ENCODE data around the gene ALX4. TPM values are rescaled to one million over a fixed set of nuclear protein-coding genes. Genes with fewer than 3 reads are reported as not detected.
A peak's percentile ranks its signal among the peaks of the same experiment; 100 is the strongest.

The ALX4 gene
- total and polyA plus RNA-seq, 5 donors = 0.07 TPM; not detected in 4

DNA sequence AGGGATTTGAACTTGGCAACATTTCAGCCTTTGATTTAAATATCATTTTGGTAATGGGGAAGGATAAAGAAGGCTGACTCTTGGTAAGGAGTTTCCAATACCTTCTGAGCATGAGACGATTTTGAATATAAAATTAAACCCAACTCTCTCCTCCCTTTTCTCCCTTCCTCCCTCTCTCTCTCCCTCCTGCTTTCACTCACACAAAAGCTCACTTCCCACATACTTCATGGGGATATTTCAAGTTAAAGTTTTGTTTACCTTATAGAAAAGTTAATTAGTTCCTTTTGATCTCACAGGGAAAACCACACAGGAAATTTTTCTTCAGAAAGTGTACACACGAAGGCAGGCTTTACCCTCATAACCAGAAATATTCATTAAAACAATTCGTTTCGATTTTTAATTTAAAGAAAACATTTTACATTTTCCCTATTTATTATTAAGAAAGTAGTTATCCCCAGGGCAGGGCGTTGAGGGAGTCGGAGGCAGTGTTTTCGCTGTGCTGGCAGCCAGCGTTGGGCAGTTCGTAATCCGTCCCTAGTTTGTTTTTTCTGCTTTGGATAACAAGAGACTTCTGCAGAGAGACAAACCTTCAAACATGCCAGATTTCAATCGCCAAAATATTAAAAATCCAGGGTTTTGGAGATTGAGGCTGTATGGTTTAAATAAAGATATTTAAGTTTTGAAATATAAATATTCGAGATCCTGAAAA is 25.3 kb upstream of the ALX4 start:
- 37% methylated on average over 12 of the region's 12 CpGs for WGBS

DNA sequence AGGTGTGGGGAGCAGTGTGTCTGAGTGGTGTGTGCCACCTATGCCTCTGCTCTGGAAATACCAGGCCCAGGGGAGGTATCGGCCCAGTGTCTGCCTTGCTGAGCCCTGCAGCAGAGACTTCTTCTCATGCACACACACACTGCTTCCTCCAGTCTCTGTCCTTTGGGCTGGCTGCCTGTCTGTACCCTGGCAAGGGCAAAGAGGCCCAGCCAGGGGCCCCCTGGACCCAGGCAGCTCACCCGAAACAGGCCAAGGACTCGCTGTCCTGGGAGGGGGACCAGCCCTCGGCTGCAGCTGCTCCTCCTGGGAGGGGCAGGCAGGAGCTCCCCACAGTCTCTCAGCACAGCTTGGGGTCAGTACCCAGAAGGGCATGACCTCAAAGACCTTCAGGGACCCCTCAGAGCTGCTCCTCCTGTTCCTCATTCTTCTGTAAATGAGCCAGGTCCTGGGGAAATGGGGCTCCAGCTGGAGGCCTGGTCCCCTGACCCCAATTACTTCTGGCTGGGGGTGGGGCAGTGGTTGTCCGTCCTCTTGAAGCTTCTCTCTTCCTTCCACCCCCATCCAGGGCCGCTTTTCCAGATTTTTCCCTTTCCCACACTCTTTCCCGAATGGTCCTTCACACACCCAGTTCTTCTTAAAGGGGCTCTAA is 24.5 kb upstream of the ALX4 start:
- Histone ChIP-seq H3K27me3 (ENCODE audit: control insufficient read depth, insufficient read depth) (no peaks in the 10 kb centered on the region), H3K4me1 (ENCODE audit: control insufficient read depth, insufficient read depth, low read length) (no peaks in the 10 kb centered on the region), H3K4me3 (ENCODE audit: low read length) (no peak overlapping the region), H3K27ac (ENCODE audit: low read length) (no peak overlapping the region), H3K9me3 (ENCODE audit: control insufficient read depth, low read length) (no peaks in the 10 kb centered on the region)
- DNase-seq (no peak), ATAC-seq (peak in 1 of 2 donors; percentile 36)
- intact Hi-C loops (cut with DNase I) = no loop called here
- 56% methylated on average over 7 of the region's 7 CpGs for WGBS

More for the DNA sequence above, 25.3 kb upstream of the ALX4 start:
- Histone ChIP-seq H3K9me3 (ENCODE audit: control insufficient read depth, low read length) (no peaks in the 10 kb centered on the region), H3K27ac (ENCODE audit: low read length) (no peak overlapping the region), H3K27me3 (ENCODE audit: control insufficient read depth, insufficient read depth) (no peaks in the 10 kb centered on the region), H3K4me1 (ENCODE audit: control insufficient read depth, insufficient read depth, low read length) (no peaks in the 10 kb centered on the region), H3K4me3 (ENCODE audit: low read length) (no peak overlapping the region)
- no peak for ATAC-seq
- DNase-seq = no peak
- intact Hi-C loops (cut with DNase I) = no loop called here

DNA sequence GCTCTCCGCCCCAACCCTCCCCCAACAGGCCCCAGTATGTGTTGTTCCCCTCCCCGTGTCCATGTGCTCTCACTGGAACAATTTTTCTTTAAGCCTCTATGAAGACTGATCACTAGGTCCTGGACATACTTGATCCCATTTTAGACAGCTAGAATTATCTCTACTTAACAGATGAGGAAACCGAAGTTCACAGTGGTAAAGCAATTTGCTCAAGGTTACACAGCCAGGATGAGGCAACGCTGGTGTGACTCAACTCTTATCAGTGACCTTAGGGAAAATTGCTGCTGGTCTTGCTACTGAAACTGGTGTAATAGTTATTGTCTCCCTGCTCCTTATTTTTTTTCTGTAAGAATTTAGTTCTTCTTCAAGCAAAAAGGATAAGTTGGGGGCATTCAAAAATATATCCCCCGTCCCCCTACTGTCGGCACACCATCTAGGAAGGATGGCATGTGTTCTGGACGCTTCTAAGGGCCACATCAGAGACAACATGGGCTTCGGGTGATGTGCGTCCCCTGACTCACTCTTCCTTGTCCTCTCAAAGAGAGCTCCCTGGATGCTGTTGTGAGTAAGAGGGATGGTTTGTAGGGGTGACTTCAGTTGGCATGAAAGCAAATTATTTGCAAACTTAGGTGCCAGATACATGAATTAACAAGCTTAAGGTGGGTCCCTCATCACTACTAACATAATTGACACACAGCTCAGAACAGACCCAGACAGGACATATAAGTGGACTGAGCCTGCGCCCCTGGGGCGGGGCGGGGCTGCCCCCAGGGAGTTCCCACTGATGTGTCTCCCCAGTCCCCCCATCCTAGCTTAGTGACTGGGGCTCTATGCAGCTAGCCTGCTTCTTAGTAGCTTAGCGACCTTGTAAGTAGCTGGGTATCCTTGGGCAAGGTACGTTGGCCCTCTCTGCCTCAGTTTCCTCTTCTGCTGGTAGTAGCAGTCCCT is 23.6 kb upstream of the ALX4 start:
- DNase-seq (no peak), ATAC-seq (no peak)
- no peak overlapping the region for H3K4me3 ChIP-seq (ENCODE audit: low read length)
- H3K27me3 ChIP-seq (ENCODE audit: control insufficient read depth, insufficient read depth) = no peaks in the 10 kb centered on the region
- H3K27ac ChIP-seq (ENCODE audit: low read length) = no peak overlapping the region
- no peaks in the 10 kb centered on the region for H3K4me1 ChIP-seq (ENCODE audit: control insufficient read depth, insufficient read depth, low read length)
- WGBS = 78% methylated on average over 14 of the region's 14 CpGs
- intact Hi-C loops (cut with DNase I) = no loop called here
- H3K9me3 ChIP-seq (ENCODE audit: control insufficient read depth, low read length) = no peaks in the 10 kb centered on the region

DNA sequence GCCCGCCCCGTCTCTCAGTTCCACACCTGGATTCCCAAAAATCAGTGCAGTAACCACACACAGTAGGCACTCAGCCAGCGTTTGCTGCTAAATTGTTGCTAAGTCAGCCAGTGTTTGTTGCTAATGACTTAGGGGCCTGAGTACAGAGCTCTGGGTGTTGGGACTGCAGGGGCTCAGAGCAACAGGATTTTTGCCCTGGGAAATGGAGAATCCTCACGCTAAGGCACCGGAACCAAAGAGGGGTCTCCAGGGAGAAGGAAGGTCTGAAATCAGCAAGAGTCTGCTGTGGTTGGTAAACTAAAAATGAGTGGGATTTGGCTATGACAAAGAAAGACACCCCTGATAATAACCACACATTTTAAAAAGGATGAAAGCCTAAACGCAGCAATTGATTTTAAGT is 22.7 kb upstream of the ALX4 start:
- ATAC-seq = no peak

DNA sequence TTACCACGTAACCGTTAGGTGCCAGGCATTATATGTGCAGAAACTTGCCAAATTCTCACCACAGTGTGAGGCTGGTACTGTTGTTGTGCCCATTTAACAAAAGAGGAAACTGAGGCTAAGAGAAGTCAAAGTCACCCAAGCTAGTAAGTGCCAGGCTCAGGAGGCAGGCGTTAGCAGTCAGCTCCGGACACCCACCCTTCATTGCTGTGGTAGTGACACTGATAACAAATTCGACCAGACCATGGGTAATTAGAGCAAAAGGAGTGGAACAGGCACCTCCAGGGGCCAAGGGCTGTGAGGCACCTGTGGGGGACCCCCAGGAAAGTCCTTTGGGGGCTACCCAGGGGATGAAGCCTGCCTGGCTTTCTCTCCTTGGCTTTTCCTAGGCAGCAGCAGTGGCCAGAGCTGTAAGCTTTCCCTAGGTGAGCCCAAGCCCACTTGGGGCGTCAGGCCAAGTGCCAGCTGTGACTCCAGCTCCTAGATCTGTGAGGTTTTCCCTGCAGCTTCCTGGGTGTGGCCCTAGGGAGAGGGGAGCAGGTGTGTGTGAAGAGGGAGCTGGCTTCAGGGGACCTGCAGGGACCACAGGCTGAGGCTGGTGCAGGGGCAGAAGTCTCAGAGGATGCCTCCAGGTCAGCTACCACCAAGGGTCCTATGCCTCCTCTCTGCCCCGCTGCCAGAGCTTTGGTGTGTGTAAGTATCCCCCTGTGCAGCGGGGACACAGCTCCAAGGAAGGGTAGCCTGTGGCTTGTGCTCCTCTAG is 19.7 kb upstream of the ALX4 start:
- H3K9me3 ChIP-seq (ENCODE audit: control insufficient read depth, low read length) = no peaks in the 10 kb centered on the region
- ATAC-seq (no peak), DNase-seq (no peak)
- 76% methylated on average over 8 of the region's 8 CpGs for WGBS
- no peaks in the 10 kb centered on the region for H3K27me3 ChIP-seq (ENCODE audit: control insufficient read depth, insufficient read depth)
- intact Hi-C loops (cut with DNase I) = no loop called here
- H3K4me3 ChIP-seq (ENCODE audit: low read length) = no peak overlapping the region
- no peaks in the 10 kb centered on the region for H3K4me1 ChIP-seq (ENCODE audit: control insufficient read depth, insufficient read depth, low read length)
- no peak overlapping the region for H3K27ac ChIP-seq (ENCODE audit: low read length)

More for the DNA sequence above, 22.7 kb upstream of the ALX4 start:
- intact Hi-C loops (cut with DNase I) = no loop called here
- Histone ChIP-seq H3K9me3 (ENCODE audit: control insufficient read depth, low read length) (no peaks in the 10 kb centered on the region), H3K4me1 (ENCODE audit: control insufficient read depth, insufficient read depth, low read length) (no peaks in the 10 kb centered on the region), H3K27me3 (ENCODE audit: control insufficient read depth, insufficient read depth) (no peaks in the 10 kb centered on the region), H3K4me3 (ENCODE audit: low read length) (no peak overlapping the region), H3K27ac (ENCODE audit: low read length) (no peak overlapping the region)
- 65% methylated on average over 6 of the region's 6 CpGs for WGBS
- no peak for DNase-seq

DNA sequence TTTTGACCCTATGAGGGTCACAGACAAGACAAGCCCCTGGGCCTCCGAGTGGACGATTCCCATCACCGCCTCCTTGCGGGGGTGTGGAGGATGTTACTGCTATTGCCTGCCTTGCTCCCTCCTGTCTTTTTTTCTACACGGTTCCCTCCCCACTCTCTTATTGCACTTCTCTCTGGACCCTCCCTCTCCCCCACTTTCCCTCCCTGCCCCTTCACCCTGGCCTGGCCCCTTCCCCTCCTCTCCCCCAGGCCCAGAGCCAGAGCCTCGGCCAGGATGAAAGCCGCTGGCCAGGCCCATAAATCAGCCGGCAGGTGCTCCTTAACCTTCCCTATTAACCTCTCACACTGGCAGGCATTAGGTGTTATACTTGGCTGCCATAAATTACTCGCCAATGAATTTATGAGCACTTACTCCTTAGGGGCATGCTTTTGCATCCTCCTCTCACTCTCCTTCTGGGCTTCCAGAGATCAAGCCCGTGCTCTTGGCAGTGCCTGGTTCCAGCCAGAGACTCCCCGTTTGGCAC is 18.3 kb upstream of the ALX4 start:
- H3K9me3 ChIP-seq (ENCODE audit: control insufficient read depth, low read length) = no peaks in the 10 kb centered on the region
- H3K27ac ChIP-seq (ENCODE audit: low read length) = no peak overlapping the region
- DNase-seq (no peak), ATAC-seq (no peak)
- H3K27me3 ChIP-seq (ENCODE audit: control insufficient read depth, insufficient read depth) = no peaks in the 10 kb centered on the region
- 37% methylated on average over 11 of the region's 11 CpGs for whole genome bisulfite sequencing
- intact Hi-C loops (cut with DNase I) = no loop called here
- H3K4me1 ChIP-seq (ENCODE audit: control insufficient read depth, insufficient read depth, low read length) = no peaks in the 10 kb centered on the region
- H3K4me3 ChIP-seq (ENCODE audit: low read length) = no peak overlapping the region

DNA sequence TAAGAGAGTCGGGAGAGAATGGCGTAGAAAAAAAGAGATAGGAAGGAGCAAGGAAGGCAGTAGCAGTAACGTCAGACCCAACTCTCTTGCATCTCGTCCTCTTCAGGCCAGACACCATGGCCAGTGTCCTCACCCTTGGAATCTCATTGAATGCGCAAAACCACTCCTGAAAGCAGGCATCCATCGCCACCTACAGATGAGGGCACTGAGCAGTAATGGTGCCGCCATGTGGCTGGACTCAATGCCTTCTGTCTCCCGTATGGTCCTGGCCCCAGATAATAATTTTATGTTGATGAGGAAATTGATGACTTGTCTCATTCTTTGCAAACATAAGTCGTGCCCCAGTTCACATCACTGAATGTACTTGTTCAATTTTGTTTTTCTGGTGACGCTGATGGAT is 17.8 kb upstream of the ALX4 start:
- intact Hi-C loops (cut with DNase I) = no loop called here
- no peaks in the 10 kb centered on the region for H3K4me1 ChIP-seq (ENCODE audit: control insufficient read depth, insufficient read depth, low read length)
- H3K9me3 ChIP-seq (ENCODE audit: control insufficient read depth, low read length) = no peaks in the 10 kb centered on the region
- no peak for ATAC-seq
- no peaks in the 10 kb centered on the region for H3K27me3 ChIP-seq (ENCODE audit: control insufficient read depth, insufficient read depth)
- no peak overlapping the region for H3K4me3 ChIP-seq (ENCODE audit: low read length)
- WGBS = 63% methylated on average over 10 of the region's 10 CpGs
- H3K27ac ChIP-seq (ENCODE audit: low read length) = no peak overlapping the region
- DNase-seq = no peak

DNA sequence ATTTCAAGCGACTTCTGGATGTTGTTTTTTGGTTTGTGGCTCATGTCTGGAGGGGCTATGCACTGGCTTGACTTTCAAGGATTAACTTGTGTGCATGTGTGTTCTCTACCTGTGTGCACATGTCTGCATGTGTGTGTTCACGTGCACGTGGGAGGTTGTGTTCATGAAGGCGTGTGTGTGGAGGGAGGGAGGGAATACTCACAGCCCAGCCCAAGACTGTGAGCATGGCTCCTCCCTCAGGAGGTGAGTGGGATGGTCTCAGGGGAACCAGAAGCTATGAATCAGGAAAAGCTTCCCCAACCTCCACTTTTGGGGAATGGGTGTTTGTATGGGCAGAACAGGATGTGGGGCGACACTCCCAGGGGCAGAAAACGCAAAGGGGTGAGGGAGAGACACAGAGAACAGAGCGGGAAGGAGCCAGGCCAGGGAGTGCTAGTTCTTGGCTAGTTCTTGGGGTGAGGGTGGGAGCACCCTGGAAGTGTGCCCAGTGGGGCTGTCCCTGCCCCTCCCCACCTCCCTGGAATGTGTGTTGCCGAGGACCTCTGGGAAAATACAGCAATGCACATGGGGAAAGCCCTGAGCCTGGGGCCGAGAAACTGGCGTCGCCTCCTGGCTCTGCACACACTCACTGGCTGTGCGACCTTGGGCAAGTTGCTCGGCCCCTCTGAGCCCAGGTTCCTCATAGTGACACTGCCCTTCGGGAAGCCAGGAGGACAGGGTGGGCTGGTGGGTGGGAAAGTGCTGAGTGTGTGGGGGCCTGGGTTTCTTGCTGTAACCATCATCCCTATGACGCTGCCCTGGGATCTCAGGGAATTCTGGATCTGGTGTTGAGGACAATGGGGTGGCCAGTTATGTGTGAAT is 16.9 kb upstream of the ALX4 start:
- intact Hi-C loops (cut with DNase I) = no loop called here
- no peak for DNase-seq
- WGBS = 45% methylated on average over 15 of the region's 15 CpGs
- Histone ChIP-seq H3K4me1 (ENCODE audit: control insufficient read depth, insufficient read depth, low read length) (no peaks in the 10 kb centered on the region), H3K9me3 (ENCODE audit: control insufficient read depth, low read length) (no peaks in the 10 kb centered on the region), H3K27ac (ENCODE audit: low read length) (no peak overlapping the region), H3K27me3 (ENCODE audit: control insufficient read depth, insufficient read depth) (no peaks in the 10 kb centered on the region), H3K4me3 (ENCODE audit: low read length) (no peak overlapping the region)
- ATAC-seq = no peak

DNA sequence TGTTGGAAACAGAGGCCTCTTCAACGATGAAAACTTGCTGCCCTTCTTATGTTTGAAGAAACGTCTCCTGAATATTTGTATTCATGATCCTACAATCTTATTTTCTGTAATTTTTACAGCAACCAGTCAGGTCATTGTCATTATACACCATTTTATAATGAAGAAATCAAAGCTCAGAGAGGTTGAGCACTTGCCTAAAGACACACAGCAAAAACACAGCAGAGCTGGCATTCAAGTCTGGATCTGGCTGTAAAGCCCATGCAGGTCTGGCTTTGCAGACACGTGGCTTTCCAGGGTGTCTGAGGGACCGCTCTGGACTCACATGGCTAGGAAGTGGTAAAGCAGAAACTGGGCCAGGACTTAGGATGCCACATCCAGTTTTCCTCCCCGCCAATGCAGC is 15.8 kb upstream of the ALX4 start:
- Histone ChIP-seq H3K4me1 (ENCODE audit: control insufficient read depth, insufficient read depth, low read length) (no peaks in the 10 kb centered on the region), H3K27ac (ENCODE audit: low read length) (no peak overlapping the region), H3K9me3 (ENCODE audit: control insufficient read depth, low read length) (no peaks in the 10 kb centered on the region), H3K4me3 (ENCODE audit: low read length) (no peak overlapping the region), H3K27me3 (ENCODE audit: control insufficient read depth, insufficient read depth) (peaks cover 3% of the 10 kb centered on the region)
- no peak for ATAC-seq
- intact Hi-C loops (cut with DNase I) = no loop called here
- DNase-seq = no peak
- WGBS = 77% methylated on average over 5 of the region's 5 CpGs

Measured in right cardiac atrium (tissue), 5 donors.